ENCODE data around the gene ORC2. TPM values are rescaled to one million over a fixed set of nuclear protein-coding genes. Genes with fewer than 3 reads are reported as not detected.

Gene ORC2
- total RNA-seq, 2 donors from 2014 or later = 74.6 to 88.0 TPM

- no peak for ATAC-seq
- Mint-ChIP-seq H3K36me3 (no peaks in the 10 kb centered on the region), H3K27ac (no peak overlapping the region), H3K9me3 (no peaks in the 10 kb centered on the region)
- no peak for DNase-seq (ENCODE audit: low spot score in 2 of 2)
Measured at GRCh38 chr2:200950378-200950777, 13.1 kb downstream of the ORC2 start.

GRCh38 chr2:200945395-200945729, 18.1 kb downstream of the ORC2 start:
- ATAC-seq (no peak), DNase-seq (ENCODE audit: low spot score in 2 of 2) (no peak)
- peaks cover 0 to 41% of the 10 kb centered on the region in 2 donors for H3K36me3 Mint-ChIP-seq
- no peaks in the 10 kb centered on the region for H3K9me3 Mint-ChIP-seq
- peak overlapping the region; percentile 72 to 98 for H3K27ac Mint-ChIP-seq

DNA sequence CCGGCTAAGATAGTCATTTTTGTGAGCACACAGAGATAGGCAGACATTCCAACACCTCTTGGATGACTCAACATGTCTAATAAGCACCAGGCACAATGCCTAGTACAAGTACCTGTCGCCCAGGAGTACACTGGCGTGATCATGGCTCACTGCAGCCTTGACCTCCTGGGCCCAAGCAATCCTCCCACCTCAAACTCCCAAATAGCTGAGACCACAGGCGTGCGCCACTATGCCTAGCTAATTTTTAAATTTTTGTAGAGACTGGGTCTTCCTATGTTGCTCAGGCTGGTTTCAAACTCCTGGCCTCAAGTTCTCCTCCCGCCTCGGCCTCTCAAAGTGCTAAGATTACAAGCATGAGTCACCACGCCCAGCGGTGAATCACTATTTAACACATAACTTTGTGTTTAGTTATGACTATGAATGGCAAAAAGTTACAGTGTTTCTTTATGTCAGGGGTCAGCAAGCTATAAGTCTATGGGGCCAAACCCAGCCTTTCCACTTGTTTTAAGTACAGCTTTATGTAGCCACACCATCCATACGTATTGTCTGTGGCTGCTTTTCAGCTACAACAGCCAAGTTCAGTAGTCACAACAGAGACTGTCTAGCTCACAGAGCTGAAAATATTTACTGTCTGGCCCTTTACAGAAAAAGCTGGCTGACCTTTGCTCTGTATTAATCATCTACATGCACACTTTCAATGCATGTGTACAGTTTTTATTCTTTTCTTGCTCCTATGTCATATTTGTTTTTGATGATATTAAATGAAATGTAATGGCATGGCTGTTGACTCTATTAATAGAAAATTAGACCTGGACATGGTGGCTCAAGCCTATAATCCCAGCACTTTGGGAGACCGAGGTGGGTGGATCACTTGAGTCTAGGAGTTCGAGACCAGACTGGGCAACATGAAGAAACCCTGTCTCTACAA, 18.7 kb downstream of the ORC2 start:
- ATAC-seq = peak; percentile 88 to 89
- H3K27ac Mint-ChIP-seq = peak overlapping the region; percentile 72 to 98
- no peaks in the 10 kb centered on the region for H3K9me3 Mint-ChIP-seq
- peak; percentile 62 to 72 for DNase-seq (ENCODE audit: low spot score in 2 of 2)
- peaks cover 0 to 42% of the 10 kb centered on the region in 2 donors for H3K36me3 Mint-ChIP-seq

DNA sequence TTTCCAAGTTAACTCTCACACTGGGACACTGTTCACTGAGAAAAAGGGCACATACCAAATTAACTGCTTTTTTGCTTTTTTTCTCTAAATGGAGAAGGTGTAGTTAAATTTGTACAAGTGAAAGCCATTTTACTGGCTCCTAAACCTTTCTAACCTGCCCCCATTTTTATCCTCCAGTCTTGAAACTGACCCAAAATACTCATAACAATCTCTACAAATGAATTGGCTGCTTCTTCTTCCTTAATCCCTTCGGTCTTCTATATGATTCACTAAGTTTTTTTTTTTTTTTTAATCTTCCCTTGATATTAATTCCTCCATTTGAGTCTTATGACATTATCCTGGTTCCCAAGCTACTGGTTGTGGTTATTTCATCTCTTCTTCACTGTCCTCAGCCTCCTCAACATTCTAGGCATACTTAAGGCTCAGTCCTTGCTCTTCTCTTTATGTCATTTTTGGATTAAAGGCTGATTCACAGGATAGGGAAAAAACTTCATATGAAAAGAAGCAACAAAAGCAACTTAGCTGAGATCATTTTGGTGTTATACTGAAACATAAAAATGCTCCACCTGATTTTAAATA, 19.8 kb downstream of the ORC2 start:
- Mint-ChIP-seq H3K9me3 (no peaks in the 10 kb centered on the region), H3K27ac (peak overlapping the region; percentile 72 to 98), H3K36me3 (peaks cover 0 to 42% of the 10 kb centered on the region in 2 donors)
- ATAC-seq (peak; percentile 52 to 78), DNase-seq (ENCODE audit: low spot score in 2 of 2) (no peak)

DNA sequence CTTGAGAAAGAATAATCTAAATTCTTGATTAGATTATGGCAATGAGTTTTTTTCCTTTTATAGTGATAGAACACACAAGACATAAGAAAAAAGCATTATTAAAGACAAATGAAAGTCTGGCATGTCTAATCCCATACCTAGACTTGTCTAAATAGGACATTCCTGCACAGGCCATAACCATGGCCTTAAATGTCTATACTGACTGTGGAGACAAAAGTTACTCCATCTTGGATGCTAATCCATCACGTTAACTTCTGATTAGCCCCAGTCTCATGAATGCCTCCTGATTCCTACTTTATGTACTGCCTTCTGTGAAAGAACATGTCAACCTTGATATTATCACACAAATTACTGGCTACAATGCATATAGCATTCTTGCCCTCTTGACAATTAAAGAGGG, 23.6 kb downstream of the ORC2 start:
- no peaks in the 10 kb centered on the region for H3K9me3 Mint-ChIP-seq
- peaks cover 0 to 37% of the 10 kb centered on the region in 2 donors for H3K36me3 Mint-ChIP-seq
- no peak overlapping the region for H3K27ac Mint-ChIP-seq
- DNase-seq (ENCODE audit: low spot score in 2 of 2) (no peak), ATAC-seq (no peak)

- ATAC-seq (no peak), DNase-seq (ENCODE audit: low spot score in 2 of 2) (no peak)
- no peaks in the 10 kb centered on the region for H3K9me3 Mint-ChIP-seq
- H3K36me3 Mint-ChIP-seq = peaks cover 0 to 13% of the 10 kb centered on the region in 2 donors
- no peak overlapping the region for H3K27ac Mint-ChIP-seq
Measured at GRCh38 chr2:200930947-200931626, 32.4 kb downstream of the ORC2 start.

DNA sequence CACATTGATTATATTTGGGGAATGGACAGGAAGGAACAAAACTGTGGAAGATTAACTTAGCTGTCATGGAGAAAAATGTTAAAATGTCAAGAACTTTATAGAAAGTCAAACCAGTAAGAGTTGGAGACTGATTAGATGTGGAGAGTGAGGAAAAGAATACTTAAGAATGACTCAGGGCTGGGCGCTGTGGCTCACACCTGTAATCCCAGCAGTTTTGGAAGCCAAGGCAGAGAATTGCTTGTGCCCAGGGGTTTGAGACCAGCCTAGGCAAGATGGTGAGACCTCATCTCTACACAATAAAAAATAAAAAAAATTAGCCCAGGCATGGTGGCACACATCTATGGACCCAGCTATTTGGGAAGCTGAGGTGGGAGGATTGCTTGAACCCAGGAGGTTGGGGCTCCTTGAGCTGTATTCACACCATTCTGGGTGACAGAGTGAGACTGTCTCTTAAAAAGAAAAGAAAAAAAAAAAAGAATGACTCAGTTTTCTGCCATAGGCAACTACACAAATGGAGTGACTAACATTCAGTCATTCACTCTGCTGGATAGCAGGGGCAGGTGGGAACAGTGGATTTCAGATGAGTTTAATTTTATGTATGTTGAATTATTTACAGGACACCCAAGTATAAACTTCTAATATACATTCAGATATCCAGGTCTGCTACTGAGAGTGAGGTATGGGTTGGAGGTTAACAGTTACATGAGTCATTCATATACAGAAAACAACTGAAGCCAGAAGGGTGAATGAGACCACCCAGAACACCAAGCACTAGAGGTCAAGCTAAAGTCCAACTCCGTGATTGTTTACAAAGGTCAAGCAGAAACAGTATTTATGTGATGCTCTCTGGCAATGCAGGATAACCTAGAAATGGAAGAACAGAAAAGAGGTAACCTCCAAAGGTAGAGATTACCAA, 33.9 kb downstream of the ORC2 start:
- Mint-ChIP-seq H3K27ac (peak overlapping the region; percentile 19 to 77), H3K36me3 (peaks cover 0 to 13% of the 10 kb centered on the region in 2 donors), H3K9me3 (no peaks in the 10 kb centered on the region)
- peak; percentile 89 to 90 for ATAC-seq
- no peak for DNase-seq (ENCODE audit: low spot score in 2 of 2)

- H3K27ac Mint-ChIP-seq = peak overlapping the region; percentile 22 to 65
- no peaks in the 10 kb centered on the region for H3K36me3 Mint-ChIP-seq
- DNase-seq (ENCODE audit: low spot score in 2 of 2) (no peak), ATAC-seq (peak; percentile 69 to 95)
- H3K9me3 Mint-ChIP-seq = no peaks in the 10 kb centered on the region
Measured at GRCh38 chr2:200922439-200922838, 41.0 kb downstream of the ORC2 start.

GRCh38 chr2:200913654-200914053, 49.8 kb downstream of the ORC2 start:
- no peak overlapping the region for H3K27ac Mint-ChIP-seq
- ATAC-seq = no peak
- H3K9me3 Mint-ChIP-seq = no peaks in the 10 kb centered on the region
- no peak for DNase-seq (ENCODE audit: low spot score in 2 of 2)
- peaks cover 7 to 10% of the 10 kb centered on the region in 2 donors for H3K36me3 Mint-ChIP-seq

- Mint-ChIP-seq H3K27ac (no peak overlapping the region), H3K36me3 (peaks cover 7 to 10% of the 10 kb centered on the region in 2 donors), H3K9me3 (no peaks in the 10 kb centered on the region)
- DNase-seq (ENCODE audit: low spot score in 2 of 2) (no peak), ATAC-seq (no peak)
Measured at GRCh38 chr2:200909958-200910357, 53.5 kb downstream of the ORC2 start.

DNA sequence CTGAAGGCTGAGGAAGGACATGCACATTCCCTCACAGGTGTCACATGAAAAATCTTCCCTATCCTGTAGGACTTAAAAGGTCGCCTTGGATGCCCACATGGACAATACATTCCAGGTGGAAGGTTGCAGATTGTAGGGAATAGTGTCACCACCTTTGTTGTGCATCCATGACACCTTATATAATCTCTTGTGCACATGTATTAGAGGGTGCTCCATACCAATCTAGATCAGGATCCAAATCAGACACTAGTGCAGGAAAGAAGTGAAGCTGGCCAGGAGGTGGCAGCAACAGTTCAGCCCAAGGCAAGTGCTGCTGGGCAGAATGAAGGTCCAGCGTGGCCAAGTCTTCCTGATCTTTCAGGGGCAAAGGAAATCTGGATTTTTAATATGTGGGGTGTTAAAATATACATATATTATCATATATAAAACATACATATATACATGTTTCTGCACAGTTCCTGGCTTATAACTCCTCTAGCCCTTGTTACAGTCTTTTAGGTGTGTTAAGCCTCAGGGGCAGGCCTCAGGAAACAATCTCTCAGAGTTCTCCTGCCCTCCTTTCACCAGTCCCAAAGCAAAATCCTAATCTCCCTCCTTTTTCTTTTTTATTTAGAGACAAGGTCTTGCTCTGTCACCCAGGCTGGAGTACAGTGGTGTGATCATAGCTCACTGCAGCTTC, 57.7 kb downstream of the ORC2 start:
- ATAC-seq (peak; percentile 58 to 65), DNase-seq (ENCODE audit: low spot score in 2 of 2) (peak in 1 of 2 donors; percentile 49)
- Mint-ChIP-seq H3K27ac (peak overlapping the region in 1 of 2 donors; percentile 77), H3K36me3 (peaks cover 0 to 6% of the 10 kb centered on the region in 2 donors), H3K9me3 (no peaks in the 10 kb centered on the region)

DNA sequence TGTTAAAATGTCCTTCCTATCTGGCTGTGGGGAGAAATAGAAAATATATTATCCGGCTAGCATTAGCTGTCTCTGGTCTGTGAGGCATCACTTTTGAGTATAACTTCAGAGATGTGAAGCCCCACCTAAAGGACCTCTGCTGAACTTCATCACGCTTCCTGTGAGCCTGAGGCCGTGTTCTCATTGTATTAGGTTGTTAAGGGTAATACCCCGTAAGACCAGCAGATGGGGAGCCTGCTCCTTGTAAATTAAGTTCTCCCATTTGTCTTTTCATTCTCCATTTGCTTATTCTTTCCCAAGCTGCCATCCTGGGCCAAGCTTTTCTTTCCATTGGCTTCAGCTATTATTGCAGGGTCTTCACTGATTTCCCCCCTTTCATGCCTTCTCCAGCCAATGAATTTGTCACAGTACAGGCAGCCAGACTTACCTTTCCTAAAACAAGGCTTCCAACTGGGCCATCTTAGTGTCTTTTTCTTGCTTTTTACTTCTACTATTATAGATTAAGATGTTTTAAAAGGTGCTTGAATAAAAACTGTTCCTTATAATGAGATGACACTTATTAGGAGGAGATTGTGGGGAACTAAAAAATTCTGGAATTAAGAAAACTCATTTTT, 61.9 kb downstream of the ORC2 start:
- DNase-seq (ENCODE audit: low spot score in 2 of 2) (peak; percentile 61 to 70), ATAC-seq (peak; percentile 97 to 100)
- Mint-ChIP-seq H3K36me3 (peaks cover 0 to 6% of the 10 kb centered on the region in 2 donors), H3K27ac (peak overlapping the region in 1 of 2 donors; percentile 49), H3K9me3 (no peaks in the 10 kb centered on the region)

DNA sequence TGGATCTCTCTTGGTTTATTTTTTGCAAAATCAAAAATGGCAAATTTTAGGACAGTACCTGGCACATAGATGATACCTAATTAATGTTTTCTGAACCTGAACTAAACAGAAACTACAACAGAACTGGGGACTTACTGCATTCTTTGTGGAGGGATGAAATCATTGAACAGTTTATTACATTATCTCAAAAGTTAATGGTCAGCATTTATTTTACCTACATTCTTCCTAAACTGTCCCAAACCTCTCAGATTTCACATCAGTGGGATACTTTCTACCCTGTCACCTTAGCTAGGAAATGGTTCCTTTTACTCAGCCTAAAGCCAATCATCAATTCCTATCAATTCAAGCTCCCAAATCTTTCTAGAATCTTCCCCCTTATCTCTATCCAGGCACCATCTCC, 64.0 kb downstream of the ORC2 start:
- peaks cover 0 to 6% of the 10 kb centered on the region in 2 donors for H3K36me3 Mint-ChIP-seq
- no peak for ATAC-seq
- H3K27ac Mint-ChIP-seq = peak overlapping the region; percentile 7 to 50
- H3K9me3 Mint-ChIP-seq = no peaks in the 10 kb centered on the region
- no peak for DNase-seq (ENCODE audit: low spot score in 2 of 2)

DNA sequence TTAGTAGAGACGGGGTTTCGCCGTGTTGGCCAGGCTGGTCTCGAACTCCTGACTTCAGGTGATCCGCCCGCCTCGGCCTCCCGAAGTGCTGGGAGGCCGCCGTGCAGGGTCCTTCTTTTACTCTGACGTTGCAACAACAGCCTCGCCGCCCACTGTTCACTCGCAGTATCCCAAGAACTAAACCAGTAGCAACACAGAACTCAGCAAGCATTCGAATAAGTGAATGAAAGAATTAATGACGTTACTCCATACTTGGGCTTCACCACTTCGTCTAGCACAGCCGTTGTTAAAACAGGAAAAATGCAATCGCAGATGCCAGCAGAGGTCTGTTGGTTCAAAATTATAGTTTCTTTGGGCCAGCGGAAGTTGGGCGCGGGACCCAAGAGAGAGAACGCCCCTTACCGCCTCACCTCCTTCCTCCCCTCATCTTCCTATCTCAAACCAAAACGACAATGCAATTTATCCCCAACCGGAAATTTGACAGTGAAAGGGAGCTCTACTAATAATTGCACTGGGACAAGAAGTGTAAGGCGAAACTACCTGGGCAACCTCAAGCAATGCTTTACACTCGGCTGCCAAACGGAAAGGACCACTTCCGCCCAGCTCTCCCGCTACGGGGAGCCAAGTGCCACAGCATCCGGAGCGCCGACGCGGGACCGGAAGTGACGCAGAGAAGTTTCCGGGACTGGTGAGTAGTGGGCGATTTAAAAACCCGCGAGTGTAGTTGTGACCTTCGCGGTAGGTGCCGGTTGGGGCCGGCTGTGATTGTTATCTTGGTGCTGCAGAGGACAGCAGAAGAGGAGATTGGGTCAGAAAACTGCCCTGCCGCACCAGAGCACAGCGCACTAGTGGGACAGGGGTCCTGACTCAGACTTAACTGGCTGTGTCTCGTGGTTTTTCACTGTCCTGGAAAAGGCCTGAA, 74.5 kb downstream of the ORC2 start, which contains the start of the genes NIF3L1 and PPIL3:
NIF3L1 (plus strand) TSS at position 668 of the 922 bp plus-strand sequence. CDS start 2,573 bp downstream, outside the sequence.
PPIL3 (minus strand) TSS at position 374 of the 922 bp plus-strand sequence. CDS start 1,462 bp downstream, outside the sequence.
- Mint-ChIP-seq H3K27ac (peak within 1 kb of the TSS; percentile 94 to 99), H3K36me3 (peaks cover 17 to 38% of the 10 kb centered on the region in 2 donors), H3K9me3 (no peaks in the 10 kb centered on the region)
- DNase-seq (ENCODE audit: low spot score in 2 of 2) = peak; percentile 94 to 96
- peak; percentile 86 to 90 for ATAC-seq
